K562 treated with DMSO at 1 percent for 24 hours (cell line): ENCODE results near the gene TBRG1. TPM values are rescaled to one million over a fixed set of nuclear protein-coding genes. Genes with fewer than 3 reads are reported as not detected.

Experiments
- total RNA-seq: library from RNA; unstranded; fragments of 300-600 nt; gene quantifications from 2 replicates; pipeline ENCODE4 v1.2.3, GENCODE V29; 2022; ENCODE audit warnings: low read depth; ENCODE audit not compliant: insufficient read depth

TBRG1 gene, protein sequence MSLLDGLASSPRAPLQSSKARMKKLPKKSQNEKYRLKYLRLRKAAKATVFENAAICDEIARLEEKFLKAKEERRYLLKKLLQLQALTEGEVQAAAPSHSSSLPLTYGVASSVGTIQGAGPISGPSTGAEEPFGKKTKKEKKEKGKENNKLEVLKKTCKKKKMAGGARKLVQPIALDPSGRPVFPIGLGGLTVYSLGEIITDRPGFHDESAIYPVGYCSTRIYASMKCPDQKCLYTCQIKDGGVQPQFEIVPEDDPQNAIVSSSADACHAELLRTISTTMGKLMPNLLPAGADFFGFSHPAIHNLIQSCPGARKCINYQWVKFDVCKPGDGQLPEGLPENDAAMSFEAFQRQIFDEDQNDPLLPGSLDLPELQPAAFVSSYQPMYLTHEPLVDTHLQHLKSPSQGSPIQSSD
- 22.8 and 27.7 TPM in 2 replicates for total RNA-seq

DNA sequence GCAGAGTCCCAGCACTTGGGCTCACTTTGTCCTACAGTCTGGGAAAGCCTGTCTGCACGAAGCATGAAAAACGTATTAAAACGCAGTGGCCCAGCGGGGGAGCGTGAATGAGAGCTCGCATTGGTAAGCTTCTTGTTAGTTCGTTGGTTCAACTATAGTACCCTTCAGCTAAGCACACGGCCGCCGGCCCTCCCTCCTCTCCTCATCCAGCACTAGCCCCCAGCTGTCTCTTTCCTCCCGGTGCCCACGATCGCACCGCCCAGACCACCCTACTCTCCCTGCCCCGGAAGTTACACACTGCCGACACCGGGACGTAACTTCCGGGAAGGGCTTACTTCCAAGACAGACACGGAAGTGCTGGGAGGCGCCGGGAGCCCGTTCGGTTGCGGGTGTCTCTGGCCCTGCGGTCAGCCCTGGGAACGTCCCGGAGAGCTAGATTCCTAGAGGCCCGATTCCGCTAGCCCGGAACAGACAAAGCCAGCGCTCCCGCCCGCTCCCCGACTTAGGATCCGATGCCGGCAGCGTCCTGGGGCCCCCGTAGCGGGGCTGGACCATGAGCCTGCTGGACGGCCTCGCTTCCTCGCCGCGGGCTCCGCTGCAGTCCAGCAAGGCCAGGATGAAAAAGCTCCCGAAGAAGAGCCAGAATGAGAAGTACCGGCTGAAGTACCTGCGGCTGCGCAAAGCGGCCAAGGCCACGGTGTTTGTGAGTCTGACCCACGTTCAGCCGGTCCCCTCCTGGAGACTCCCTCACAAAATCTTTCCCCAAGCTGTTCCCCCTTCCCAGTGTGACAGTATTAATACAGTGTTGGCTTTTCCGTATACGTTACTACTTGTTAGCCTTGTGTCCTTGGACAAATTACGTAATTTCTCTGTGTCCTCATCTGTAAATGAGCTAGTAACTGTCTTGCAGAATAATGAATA is at the start of gene TBRG1:
Gene TBRG1 (plus strand): TSS at position 334 of the 921 bp plus-strand sequence. CDS start 220 bp downstream, at position 554.

DNA sequence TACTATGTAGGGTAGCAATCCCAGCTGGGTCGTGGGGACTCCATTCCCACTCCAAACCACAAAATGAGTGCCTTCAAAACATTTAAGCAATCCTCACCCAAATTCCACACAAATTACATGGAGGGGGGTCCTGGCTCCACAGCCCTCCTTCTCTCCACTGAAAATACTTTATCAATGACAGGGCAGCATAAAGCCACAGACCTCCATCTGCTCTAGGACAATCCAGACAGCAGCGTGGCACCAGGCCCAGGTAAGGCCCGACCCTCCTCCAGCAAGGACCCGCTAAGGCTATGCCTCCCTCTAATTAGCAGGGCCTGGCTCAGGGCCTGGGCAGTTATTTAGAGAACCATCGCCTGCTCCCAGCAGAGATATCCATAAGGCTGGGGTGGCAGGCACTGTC is 11.6 kb upstream of the TBRG1 start, which contains the start of gene PANX3:
Gene PANX3 (plus strand): TSS at position 365 of the 400 bp plus-strand sequence. CDS start 129 bp downstream, outside the sequence.

DNA sequence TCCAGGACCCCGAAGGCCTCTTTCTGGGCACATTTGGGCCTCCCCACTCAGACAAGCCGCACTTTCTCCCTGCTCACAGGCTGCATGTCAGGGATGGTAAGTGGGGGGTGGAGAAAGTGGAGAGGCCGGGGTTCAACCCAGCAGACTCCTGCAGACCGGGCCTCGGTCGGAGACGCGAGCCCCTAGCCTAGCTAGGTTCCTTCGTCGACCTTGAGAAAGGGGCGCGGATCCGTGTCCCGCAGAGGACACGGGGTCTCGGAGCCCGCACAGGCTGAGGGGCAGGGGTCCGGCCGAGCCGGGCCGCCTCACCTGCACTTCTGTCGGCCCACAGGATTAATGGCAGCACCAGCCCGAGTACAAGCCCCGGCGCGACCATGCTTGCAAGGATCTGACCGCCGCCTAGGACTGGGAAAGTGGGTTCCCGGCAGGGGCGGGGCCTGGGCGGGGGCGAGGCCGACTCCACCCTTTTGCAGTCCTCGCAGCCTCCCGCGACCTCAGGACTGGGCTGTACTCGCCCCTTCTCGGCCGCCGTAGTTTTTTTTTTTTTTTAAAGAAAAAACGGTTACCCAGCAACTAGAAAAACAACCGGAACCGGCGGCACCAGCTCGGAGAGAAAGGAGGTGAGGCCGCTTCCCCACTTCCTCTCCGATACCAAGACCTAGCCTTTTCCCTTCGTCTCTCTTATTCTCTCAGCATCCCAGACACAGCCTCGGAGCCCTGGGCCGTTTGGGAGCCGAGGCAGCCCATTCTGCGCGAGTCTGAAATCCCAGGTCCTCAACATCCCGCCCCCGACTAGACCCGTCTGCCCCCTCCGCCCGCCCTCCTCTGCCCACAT is 50.9 kb downstream of the TBRG1 start, which contains the start of the genes SIAE and SPA17:
Gene SIAE (minus strand): TSS at position 407 of the 835 bp plus-strand sequence. CDS start 31 bp downstream, at position 376.
Gene SPA17 (plus strand): TSS at position 572 of the 835 bp plus-strand sequence. CDS start 1,361 bp downstream, outside the sequence.

Other genes starting within 250 kb of the TBRG1 start
- gene OR8B2, start 238.4 kb upstream of the TBRG1 start, total RNA-seq, result not detected in 2 replicates
- not detected in 2 replicates for gene OR8B3, start 223.8 kb upstream of the TBRG1 start, total RNA-seq
- not detected in 2 replicates for gene OR8B4, start 198.0 kb upstream of the TBRG1 start, total RNA-seq
- not detected in 2 replicates for gene OR8B8, start 177.2 kb upstream of the TBRG1 start, total RNA-seq
- not detected in 2 replicates for gene OR8B12, start 79.2 kb upstream of the TBRG1 start, total RNA-seq
- gene OR8A1, start 52.9 kb upstream of the TBRG1 start, total RNA-seq, result 0.25 and 0.31 TPM in 2 replicates
- 0.94 and 1.3 TPM in 2 replicates for gene PANX3, start 11.4 kb upstream of the TBRG1 start, total RNA-seq
- 3.6 and 3.9 TPM in 2 replicates for gene SIAE, start 50.9 kb downstream of the TBRG1 start, total RNA-seq
- gene SPA17, start 51.0 kb downstream of the TBRG1 start, total RNA-seq, result 7.9 and 12.9 TPM in 2 replicates
- gene NRGN, start 117.1 kb downstream of the TBRG1 start, total RNA-seq, result 17.7 and 18.4 TPM in 2 replicates
- gene VSIG2, start 129.4 kb downstream of the TBRG1 start, total RNA-seq, result not detected in 2 replicates
- 0.71 and 1.1 TPM in 2 replicates for gene ESAM, start 139.4 kb downstream of the TBRG1 start, total RNA-seq
- 3.2 and 4.7 TPM in 2 replicates for gene MSANTD2, start 177.5 kb downstream of the TBRG1 start, total RNA-seq
- gene ROBO3, start 242.6 kb downstream of the TBRG1 start, total RNA-seq, result 1.3 and 2.5 TPM in 2 replicates